ENCODE results near the gene PSME1.

PSME1 gene

DNA sequence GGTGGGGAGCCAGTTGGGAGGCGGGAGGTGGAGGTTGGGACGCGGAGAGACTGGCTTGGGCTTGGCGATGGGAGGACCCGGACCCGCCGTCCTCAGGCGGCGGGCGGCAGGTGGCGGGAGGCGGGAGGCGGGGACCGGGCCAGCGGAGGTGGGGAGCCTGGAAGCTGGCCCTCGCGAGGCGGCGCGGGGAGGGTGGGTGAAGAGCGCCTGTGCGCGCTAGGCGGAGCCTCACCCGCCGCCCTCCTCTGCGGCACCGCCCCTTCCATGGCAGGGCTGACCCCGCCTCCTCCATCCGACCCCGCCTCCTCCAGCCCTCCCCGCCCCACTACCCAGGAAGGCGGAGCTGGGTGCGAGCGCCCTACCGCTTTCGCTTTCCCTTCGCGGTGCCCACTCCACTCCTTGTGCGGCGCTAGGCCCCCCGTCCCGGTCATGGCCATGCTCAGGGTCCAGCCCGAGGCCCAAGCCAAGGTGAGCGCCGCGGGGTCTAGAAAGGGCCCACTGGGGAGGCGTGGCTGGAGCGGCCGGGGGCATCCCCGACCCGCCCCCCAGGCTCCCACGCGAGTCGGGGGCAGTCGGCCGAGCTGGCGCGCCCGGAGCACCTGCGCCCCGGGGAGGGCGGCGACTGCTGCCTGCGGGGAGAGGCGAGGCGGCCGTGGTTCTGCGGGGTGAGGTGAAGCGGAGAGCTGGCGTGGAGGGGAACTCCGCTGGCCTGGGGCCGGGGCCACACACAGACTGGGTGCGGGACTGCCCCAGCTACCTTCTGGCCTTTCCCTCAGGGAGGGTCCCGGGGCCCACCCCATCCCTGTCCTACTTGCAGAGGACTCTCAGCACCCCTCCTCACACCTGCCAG, at the start of gene PSME1:
Gene PSME1 (plus strand): TSS at position 361 of the 850 bp plus-strand sequence. CDS start 69 bp downstream, at position 430.
- DNase-seq = peak; percentile 73

DNA sequence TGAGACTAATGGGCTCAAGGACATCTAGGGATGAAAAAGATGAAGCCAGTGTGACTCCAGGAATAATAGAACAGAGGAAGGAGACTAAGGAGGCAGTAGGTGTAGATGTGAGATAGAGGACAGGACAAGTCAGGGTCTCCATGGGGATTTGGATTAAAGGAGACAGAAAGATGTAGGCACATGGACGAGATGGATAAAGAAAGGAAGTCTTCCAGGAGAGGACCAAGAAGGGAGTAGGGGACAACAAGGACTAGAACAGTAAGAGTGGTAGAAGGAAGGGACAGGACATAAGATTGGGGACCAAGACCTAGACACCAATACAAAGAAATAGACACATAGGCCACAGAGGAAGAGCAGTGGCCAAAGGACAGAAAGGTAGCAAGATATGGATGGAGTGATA, 49.0 kb upstream of the PSME1 start:
- DNase-seq = no peak

DNA sequence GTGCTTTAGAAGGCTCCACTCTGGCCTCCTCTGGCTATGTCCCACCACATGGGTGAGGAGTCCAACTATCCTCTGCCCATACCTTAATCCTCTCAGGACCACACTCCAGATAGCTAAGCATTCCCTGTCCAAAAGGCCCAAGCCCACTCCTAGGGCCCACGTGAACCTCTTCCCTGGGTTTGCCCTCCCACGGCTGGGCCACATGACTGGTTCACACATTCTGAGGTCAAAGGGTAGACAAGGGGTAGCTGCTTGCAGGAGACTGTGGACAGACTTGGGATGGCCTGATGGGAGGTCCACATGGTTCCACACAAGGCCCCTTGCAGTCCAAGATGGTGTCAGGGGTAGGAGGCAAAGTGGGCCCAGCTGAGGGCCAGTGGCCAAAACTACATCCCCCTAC, 47.9 kb upstream of the PSME1 start:
- no peak for DNase-seq

DNA sequence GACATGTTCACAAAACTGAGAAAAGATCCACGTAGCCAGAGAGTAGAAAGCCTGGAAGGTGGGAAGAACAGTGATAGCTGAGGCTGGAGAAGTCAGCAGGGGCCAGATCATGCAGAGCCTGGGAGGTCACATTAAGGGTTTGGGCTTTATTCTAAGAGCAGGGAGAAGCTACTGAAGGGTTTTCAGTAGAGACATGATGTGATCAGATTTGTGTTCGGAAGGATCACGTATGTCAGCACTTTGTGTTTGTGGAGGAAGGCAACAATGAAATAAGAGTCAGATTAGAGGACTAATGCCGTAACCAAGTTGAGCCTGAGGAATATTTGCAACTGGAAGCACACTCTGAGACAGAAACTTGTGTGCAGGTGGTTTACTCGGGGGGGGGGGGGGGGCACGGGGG, 46.1 kb upstream of the PSME1 start:
- no peak for DNase-seq

DNA sequence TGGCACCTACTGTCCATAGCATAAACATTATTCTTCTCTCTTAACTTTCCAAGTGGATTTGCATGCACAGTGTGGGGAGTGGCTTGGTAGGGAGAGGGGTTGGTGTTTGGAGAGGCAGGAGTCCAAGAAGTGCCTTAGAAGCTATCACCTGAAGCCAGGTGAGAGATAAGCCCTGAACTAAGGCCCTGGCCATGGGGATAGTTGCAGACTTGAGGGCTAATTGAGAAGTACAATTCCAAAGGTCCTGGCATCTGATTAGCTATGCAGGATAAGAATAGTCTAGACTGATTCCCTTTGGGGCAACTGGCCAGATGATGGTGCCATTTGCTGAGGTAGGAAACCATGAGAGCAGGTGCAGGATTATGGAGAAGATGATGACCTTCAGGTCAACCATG, 43.9 kb upstream of the PSME1 start:
- DNase-seq = no peak

DNA sequence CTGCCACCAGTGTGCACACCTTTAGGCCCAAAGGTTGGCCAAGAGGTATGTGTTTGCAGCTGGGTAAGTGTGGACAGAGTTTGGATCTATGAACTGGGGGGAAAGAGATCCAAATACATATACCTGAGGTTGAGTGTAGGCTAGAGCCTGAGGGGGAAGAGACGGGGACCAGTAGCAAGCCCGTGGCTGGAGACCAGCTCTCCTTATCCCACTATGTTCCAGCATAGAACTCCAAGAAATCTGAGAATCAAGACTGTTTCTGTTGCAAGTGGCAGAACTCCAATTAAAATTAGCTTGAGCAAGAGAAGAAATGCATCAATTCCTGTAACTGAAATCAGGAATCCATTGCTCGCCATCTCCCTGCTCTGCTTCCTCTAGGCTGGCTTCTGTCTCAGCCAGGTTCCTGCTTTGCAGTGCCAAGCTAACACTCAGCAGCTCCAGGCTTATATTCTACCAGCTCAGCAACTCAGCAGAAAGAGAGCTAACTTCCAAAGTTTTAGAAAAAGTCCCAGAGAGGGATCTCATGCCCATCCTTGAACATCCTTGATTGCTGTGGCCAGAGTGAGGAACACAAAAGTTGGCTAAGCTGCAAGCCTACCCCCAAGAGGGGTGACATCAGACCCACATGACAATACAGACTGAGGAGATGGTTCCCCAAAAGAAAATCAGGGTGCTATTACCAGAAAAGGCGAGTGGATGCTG, 43.3 kb upstream of the PSME1 start:
- no peak for DNase-seq

DNA sequence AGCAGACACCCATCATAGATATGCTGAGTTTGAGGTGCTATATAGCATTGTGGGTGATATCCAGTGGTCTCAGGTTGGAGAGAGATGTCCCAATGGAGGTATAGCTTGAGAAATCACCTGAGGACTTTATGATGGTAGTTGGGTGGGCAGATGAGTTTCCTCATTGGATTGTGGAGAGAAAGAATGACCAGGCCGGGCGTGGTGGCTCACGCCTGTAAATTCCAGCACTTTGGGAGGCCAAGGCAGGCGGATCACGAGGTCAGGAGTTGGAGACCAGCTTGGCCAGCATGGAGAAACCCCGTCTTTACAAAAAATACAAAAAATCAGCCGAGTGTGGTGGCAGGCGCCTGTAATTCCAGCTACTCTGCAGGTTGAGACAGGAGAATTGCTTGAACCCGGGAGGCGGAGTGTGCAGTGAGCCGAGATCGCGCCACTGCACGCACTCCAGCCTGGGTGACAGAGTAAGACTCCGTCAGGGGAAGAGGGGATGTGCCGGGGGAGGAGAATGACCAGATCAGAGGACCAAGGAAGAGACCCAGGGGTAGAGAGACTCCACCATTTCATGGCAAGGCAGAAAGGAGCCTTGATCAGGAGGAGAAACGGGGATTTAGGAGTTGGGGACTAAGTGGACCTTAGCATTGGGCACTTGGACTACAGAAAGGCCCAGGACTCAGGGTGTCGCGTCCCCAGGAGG, 42.6 kb upstream of the PSME1 start:
- DNase-seq = no peak

DNA sequence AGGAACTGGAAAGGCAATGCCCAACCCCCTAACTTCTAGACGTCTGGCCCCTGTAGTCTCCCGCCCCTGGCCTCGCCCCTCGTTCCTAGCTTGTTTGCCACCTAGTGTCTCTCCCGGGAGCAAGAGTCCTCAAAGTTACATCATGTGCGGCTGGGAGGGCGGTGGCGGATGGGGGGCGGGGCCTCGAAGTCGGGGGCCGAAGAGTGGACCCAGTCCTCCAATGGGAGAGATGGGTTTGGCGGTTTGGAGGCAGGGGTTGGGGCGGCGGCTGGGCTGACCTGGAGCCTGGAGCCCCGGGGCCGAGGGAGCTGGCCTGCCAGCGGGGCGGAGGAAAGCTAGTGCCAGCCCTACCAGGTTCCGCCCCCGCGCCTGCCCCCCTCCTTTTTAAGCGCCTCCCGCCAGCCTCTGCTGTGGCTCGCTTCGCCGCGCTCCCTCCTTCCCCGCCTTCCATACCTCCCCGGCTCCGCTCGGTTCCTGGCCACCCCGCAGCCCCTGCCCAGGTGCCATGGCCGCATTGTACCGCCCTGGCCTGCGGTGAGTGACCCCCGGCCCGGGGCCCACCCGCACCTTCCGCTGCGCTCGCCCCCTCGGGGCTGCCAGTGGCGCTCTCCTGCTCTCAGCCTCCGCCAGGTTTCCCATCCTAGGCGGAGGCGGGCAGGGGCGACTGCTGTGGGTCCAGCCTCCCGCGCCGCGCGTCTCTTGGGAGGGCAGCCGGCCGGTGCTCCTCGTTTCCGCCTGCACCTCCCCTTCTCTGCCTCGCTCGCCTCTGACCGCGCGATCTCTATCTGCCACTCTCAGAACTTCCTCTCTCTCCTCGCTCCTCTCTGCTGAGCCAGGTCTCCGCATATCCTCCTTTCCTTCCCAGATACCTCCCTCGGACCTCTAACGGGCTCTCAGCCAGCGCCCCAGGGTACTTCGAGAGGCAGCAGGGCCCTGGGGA, 41.8 kb upstream of the PSME1 start, which contains the start of gene PCK2:
Gene PCK2 (plus strand): TSS at position 411 of the 940 bp plus-strand sequence. CDS start 95 bp downstream, at position 506.
- DNase-seq = peak; percentile 51

DNA sequence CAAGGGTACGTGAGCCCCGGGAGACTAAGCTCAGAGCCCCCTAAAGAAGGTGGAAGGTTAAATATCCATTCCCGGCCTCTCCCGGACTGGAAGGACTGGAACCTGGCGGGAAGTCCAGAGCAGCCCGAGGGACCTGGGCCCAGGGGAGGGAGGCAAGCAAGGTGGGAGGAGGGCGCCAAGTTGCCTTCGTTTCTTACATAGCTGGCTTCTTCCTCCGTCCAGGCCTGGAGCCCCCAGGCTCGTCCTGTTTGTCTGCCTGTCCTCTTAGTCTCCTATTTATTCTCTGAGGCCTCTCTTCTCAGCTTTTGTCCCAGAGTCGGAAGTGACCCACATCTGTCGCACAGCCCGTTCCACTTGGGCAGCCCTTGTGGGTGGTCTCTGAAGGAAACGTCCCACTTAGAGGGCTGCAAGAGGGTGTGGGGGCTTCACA, 41.1 kb upstream of the PSME1 start:
- DNase-seq = no peak

DNA sequence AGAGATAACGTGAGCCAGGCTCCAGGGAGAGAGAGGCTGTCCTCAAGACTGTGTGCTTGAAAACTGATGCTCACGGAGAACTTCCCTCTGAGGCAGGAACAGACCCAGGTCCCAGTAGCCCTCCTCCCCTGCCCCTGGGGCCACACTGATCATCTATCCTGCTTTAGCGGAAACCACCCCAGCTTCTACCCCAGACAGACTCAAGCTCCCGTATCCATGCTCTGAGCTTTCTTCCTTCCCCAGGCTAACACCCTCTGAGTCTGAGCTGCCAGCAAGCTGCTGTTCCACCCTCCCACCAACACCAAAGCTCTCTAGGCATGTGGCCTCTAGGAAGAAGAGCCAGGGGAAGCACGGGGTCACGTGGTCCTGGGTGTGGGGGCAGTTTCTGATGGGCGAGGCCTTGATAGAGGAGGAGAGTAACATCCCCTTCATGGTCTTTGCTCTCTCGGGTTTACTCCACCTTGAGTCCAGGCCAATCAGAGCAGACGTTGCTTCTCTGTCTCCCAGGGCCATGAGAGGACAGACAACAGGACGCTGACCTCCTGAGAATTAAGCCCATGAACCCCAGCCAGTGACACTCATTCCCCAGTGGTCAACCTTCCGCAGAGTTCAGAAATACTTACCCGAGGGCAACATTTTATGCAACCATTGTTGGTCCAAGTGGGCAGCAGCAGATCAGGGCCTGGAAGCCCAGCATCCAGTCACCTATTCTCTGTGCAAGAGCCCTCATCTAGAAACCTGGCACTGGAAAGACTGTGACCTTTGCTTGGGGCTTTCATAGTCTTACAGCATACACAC, 40.5 kb upstream of the PSME1 start:
- DNase-seq = no peak

DNA sequence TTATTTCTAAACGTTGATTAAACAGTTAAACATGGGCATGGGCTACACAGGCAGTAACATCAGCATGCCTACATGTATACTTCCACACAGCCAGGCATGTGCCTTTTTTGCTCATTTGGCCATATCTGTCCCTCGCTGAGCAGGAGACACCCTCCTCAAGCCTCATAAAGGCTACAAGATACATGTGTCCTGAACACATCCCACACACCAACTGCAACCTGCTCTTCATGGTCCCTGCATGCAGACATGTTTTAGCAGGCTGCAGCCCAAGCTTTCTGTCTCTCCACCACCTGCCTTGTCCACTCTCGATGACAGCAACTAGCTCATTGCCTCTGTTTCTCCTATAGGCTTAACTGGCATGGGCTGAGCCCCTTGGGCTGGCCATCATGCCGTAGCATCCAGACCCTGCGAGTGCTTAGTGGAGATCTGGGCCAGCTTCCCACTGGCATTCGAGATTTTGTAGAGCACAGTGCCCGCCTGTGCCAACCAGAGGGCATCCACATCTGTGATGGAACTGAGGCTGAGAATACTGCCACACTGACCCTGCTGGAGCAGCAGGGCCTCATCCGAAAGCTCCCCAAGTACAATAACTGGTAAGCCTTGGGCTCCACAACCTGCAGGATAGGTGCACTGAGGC, 39.3 kb upstream of the PSME1 start:
- DNase-seq = no peak

DNA sequence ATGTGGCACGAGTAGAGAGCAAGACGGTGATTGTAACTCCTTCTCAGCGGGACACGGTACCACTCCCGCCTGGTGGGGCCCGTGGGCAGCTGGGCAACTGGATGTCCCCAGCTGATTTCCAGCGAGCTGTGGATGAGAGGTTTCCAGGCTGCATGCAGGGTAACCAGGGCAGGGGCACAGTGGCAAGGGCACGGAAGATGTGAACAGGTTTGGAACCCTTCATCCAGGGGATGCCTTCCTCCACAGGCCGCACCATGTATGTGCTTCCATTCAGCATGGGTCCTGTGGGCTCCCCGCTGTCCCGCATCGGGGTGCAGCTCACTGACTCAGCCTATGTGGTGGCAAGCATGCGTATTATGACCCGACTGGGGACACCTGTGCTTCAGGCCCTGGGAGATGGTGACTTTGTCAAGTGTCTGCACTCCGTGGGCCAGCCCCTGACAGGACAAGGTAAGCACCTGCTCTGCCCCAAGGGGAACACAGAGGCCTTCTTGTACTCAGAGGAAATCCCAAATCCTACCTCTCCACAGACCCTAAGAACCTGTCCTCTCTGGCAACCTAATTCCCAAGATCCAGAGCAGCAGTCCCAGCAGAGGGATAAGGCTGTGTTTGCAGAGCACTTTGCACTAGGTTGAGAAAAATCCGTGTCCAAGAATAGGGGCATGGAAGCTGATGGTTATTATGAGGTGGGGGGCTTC, 37.6 kb upstream of the PSME1 start:
- no peak for DNase-seq

DNA sequence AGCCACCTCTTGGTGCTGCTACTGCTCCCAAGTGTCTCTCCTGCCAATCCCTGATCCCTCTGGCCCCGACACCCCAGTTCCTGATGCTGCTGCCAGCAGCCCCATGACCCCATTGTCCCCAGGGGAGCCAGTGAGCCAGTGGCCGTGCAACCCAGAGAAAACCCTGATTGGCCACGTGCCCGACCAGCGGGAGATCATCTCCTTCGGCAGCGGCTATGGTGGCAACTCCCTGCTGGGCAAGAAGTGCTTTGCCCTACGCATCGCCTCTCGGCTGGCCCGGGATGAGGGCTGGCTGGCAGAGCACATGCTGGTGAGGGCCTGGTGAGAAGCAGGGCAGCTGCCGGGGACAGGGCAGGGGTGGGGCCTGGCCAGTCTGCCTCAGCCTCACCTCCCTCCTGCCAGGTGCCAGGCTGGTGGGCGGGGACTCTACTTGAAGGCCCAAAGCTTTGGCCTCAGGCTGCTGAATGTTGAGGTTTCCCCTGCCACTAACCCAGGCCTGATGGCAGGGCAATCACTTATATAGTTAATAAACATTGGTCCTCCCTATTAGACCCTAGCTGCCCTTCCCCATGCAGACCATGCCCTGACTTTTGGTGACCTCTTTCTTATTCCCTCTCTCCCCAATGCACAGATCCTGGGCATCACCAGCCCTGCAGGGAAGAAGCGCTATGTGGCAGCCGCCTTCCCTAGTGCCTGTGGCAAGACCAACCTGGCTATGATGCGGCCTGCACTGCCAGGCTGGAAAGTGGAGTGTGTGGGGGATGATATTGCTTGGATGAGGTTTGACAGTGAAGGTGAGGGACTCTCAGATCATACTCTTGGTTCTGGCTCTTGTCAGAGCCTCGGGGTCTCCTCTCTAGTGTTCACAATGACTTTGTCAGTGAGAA, 36.8 kb upstream of the PSME1 start:
- no peak for DNase-seq

DNA sequence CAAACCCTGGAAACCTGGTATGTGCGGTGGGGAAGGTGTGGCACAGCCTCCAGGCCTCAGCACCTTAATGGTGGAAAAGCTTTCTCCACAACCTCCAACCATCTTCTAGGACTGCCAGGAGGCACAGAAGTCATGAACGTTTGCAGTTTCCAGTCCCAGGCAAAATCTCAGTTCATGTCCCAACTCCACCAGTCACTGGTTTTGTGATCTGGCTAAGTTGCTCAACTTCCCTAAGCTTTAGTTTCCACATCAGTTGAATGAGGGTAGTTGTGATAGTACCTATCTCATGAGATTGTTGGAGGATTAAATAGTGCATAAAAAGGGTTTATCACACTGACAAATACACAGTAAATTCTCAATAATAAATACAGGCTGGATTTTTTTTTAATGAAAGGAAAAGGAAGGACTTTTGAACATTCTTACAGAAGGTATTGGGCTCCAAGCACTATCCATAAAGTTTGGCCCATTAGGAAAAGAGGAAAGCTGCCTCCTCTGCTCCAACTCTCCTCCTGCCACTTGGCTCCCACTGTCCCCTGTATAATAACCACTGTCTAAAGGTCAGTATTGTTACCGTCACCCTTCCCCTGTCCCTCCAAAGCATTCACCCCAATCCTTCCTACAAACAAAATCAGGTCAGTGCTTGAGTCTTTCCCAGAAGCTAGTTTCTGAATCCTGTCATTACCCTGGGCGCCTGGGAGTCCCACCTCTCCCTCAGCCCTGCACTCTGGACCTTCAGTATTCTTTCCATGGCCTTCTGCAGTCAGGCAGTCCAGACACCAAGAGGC, 35.6 kb upstream of the PSME1 start:
- no peak for DNase-seq

DNA sequence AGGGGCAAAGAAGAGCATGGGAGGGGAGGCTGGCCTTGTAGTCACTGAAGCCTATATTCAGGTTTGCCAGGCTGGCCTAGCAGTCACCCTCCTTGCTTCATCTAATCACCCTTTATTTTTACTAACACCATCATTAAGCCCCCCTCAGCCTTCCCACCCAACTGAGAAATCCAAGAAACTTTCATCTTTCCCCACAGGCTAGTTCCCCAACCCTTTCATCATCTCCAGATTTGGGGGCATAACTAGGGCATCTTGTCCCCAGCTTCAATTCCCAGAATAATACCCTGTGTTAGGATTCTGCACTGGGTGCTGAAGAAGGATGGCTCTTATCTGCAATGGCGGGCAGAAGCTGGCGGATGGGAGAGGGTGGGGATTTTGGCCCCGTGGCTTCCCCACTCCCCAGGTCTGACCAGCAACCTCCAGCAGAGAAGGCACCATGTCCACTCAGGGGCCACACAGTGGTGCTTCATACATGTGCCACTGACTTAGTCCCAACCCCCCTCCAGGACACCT, 35.0 kb upstream of the PSME1 start:
- DNase-seq = no peak

DNA sequence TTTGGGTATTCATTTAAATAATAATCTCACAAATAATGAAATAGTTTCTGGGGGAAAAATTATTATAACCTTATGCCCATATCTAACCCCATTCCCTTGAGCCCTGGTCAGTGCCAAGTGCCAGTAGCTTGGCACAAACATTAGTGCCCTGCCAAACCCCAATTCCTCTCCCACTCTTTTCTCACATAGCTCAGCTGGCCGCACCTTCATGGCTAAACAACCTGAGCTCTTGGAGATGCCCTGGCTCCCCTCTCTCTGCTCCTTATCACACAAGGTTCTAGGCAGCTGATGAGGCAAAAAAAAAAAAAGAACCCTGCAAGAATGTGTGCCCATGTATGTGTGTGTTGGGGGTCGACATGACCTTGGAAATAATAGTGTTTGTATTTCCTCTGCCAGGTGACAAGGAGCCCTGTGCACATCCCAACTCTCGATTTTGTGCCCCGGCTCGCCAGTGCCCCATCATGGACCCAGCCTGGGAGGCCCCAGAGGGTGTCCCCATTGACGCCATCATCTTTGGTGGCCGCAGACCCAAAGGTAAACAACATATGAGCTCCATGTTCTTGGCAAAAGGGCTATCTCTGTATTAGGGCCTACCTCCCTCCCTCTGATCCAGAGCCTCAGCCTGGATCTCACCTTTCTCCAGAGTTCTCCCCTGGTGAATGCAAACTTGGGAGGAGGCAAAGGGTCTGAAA, 33.5 kb upstream of the PSME1 start:
- no peak for DNase-seq

DNA sequence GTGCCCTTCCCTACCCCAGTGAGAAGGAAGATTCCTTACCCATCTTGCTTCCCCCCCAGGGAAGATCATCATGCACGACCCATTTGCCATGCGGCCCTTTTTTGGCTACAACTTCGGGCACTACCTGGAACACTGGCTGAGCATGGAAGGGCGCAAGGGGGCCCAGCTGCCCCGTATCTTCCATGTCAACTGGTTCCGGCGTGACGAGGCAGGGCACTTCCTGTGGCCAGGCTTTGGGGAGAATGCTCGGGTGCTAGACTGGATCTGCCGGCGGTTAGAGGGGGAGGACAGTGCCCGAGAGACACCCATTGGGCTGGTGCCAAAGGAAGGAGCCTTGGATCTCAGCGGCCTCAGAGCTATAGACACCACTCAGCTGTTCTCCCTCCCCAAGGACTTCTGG, 32.5 kb upstream of the PSME1 start:
- no peak for DNase-seq

Measured in NCI-H2029 treated with DMSO at 0.1 percent for 48 hours (cell line).